Erythroblast (primary cell): ENCODE measurements around the gene TMEM114.

Experiments
- GATA1 ChIP-seq: IDR thresholded peaks from 2 replicates; pipeline ENCODE4 v1.6.1; 2011; ENCODE audit warnings: low read depth, mild to moderate bottlenecking, control low read depth, low read length, moderate library complexity
- POLR2A ChIP-seq: IDR thresholded peaks from 2 replicates; pipeline ENCODE4 v1.6.1; 2011; ENCODE audit warnings: mild to moderate bottlenecking, low read length

GRCh38 chr16:8619671-8620370 lies 29.5 kb upstream of the TMEM114 start:
- TF ChIP-seq POLR2A (no peak), GATA1 (no peak)
